ENCODE measurements around the gene EPB41L3.

EPB41L3 gene

DNA sequence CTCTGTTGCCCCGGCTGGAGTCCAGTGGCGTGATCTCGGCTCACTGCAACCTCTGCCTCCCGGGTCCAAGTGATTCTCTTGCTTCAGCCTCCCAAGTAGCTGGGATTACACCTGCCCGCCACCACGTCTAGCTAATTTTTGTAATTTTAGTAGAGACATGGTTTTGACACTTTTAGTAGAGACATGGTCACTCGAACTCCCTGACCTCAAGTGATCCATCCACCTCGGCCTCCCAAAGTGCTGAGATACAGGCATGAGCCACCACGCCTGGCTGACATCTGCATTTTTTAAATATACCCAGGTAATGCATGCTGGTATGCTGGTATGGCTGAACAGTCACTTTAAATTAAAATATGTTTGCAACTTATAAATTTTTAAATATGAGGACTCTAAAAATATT lies 91.9 kb downstream of the EPB41L3 start:
- no peak for DNase-seq (ENCODE audit: low read depth)

GRCh38 chr18:5451150-5451549 lies 92.6 kb downstream of the EPB41L3 start:
- DNase-seq (ENCODE audit: low read depth), result no peak

GRCh38 chr18:5449858-5450509 lies 93.8 kb downstream of the EPB41L3 start:
- no peak for DNase-seq (ENCODE audit: low read depth)

DNA sequence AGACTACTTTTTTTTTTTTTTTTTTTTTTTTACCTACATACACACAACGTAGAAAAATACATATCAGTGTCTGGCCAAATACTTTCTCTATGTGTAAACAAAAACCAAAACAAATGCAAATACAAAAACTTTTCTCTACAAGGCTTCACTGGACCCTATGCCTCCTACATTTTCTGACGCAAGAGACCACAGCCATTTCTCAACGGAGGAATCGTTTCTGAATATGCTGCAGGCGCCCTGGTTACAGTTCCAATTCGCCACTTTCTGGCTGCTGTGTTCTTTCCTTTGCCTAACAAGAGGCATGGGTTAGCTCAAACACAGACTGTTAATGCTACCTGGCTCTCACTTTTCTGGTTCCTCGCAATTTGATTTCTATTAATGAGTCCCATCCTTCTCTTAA lies 96.4 kb downstream of the EPB41L3 start:
- DNase-seq (ENCODE audit: low read depth), result no peak

DNA sequence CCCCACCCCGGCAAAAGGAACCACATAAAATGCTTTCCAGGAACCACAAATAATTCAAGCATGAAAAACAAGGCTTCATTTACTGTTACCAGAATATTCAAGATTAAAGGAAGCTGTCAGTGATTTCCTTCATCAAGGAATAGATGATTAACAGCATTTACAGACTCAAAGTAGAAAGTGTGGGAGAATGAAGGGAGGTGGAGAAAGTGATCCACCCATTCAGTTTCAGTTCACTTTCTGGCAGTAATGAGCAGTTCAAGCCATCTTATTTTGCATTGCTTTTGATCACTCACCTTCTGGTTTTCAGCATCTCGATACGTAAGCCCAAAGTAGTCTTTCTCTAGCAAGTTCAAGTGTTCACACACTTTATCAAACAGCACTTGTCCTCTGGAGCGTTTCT lies 99.0 kb downstream of the EPB41L3 start:
- no peak for DNase-seq (ENCODE audit: low read depth)

DNA sequence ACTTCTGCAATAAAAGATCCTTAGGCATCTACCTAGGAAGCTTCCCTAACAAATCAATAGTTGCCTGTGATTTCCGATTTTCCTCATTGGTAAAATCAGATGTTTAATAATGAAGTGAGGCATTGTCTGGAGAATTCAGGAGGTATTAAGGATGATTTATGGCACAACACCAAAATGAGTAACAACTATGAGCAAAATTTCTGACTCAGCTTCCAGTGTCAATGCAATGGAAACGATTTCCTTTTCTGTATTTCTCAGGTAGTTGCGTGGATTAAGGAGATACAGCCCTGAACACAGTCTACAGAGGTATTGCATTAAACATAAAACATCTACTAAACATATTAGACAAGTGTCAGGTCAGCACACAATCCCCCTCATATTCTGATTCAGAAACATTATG lies 99.5 kb downstream of the EPB41L3 start:
- DNase-seq (ENCODE audit: low read depth), result no peak

DNA sequence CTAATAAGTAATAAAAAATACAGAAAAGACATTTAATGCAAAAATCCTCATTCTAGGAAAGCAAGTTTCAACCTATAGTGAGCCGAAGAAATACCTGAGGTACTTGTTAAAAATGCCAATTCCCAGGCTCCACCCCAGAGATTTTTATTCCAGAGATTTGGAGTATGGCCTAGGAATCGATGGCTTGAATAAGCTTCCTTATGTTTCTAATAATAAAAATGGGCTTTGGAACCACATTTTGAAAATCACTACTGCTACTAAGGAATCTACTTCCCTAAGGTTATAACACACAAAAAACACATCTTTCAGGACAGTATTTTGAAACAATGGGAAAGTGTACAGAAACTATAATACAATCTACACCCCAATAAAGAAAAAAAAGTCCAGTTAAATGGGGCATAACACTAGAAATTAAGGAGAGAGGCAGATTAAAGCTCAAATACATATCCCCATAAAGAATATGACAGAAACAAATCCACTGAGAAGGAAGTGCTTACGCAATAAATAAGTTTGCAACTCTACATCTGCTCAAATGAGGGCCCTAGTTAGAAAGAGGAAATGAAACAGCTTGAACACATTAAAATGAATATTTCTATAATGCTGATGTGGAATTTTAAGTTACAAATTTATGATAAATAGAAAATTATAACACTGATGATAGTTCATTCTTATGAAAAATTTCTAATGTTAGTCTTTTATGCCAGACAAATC lies 103.7 kb downstream of the EPB41L3 start:
- no peak for DNase-seq (ENCODE audit: low read depth)

- DNase-seq (ENCODE audit: low read depth), result no peak
Measured at GRCh38 chr18:5434425-5434824, 109.4 kb downstream of the EPB41L3 start.

DNA sequence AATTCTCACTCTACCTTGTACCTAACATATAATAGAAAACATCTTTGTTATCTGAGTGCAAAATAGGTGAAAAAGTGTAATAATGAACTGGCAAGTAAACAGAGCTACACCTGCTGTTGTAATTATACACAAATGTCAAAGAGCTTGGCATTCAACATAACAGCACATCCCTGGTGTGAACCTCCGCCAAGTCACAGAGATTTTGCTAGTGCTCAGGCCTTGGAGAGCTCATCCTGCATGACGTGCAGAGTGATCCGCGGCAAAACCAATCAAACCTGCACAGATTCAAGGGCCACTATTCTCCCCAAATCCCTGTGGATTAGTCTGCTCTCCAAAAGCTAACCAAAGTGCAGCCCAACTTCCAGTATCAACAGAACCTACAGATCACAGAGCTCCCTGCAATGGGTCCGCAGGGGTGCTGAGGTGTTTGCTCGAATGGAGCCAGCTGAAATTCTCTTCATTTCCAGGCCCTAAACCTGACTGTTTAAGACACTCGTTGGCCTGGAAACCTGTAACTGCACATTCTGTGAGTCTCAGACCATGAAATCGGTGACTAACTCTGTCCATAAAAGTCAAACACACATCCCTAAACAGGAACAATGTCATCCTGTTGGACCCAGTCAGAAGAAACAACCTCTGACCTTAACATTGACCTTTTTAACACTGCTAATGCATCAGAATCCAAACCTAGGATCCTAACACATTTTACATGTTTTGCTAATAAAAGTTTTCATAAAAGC lies 111.8 kb downstream of the EPB41L3 start:
- no peak for DNase-seq (ENCODE audit: low read depth)

DNA sequence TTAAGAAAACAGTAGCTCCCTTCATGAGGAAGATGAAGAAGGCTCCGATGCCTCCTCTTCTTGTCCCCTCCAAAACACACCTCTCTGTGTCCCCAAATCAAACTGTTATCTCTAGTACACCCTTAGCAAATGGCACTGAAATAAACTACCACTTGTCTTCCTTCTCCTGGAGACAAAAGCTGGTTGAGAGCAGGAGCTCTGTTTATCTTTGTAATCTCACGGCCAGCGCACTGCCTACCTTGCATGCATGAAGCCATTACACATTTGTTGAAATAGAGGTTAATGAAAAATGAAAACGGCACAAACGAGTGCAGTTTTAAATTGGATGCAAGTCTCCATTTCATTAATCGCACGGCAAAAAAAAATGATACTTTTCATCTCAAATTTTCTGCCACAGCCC lies 113.7 kb downstream of the EPB41L3 start:
- no peak for DNase-seq (ENCODE audit: low read depth)

- DNase-seq (ENCODE audit: low read depth), result no peak
Measured at GRCh38 chr18:5429681-5430080, 114.1 kb downstream of the EPB41L3 start.

GRCh38 chr18:5425721-5426120 lies 118.1 kb downstream of the EPB41L3 start:
- no peak for DNase-seq (ENCODE audit: low read depth)

GRCh38 chr18:5424903-5425664 lies 118.7 kb downstream of the EPB41L3 start:
- DNase-seq (ENCODE audit: low read depth), result no peak

DNA sequence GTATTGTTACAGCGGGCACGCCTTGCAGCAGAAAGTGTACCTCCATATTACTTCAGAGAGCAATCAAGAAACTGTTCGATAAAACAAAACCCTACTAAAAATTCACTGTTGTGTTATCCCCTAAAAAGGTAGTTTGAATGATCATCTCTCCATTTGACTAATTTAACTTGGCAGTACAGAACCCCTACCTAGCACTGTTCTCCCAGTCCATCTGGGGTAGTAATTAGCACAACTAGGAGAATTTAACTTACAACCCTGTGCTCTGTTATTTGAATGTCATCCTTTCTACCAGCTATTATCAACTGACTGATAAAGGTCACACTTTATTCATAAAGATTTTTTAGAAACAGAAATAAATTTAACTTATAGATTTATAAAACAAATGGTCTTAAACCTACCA lies 121.2 kb downstream of the EPB41L3 start:
- DNase-seq (ENCODE audit: low read depth), result no peak

- no peak for DNase-seq (ENCODE audit: low read depth)
Measured at GRCh38 chr18:5421981-5422380, 121.8 kb downstream of the EPB41L3 start.

DNA sequence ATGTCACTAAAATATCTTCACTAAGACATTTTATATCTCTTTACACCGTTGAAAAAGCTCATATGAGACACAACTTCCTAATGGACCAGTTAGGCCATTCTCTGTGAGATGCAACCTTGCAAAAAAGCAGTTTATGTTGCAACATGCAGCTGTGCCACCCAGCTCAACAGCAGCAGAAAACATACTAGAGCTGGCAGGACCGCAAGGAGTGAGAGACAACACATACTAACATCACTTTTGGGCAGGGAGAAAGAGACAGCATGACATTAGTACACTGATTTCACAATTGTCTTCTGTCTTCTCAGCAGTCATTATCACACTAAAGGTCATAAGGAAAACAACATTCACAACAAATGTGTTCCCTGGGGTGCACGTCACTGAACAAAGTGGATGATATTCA lies 122.9 kb downstream of the EPB41L3 start:
- no peak for DNase-seq (ENCODE audit: low read depth)

DNA sequence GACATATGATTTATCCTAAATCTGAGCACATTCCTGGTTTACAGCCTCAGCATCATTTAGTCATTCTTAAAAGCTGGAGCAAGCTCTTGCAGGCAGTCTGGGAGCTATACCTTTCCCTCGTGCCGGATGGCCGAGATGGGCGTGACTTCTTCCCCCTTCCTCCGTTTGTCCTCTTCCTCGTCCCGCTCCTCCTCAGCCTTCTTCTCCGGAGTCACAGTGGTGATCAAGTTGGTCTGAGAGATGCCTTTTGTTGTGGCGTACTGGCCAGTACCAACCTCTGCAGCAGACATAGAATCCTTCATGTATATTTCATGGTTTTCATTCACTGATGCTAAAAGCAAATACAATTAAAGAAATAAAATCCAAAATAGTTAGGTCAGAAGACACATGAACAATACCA lies 124.2 kb downstream of the EPB41L3 start:
- DNase-seq (ENCODE audit: low read depth), result no peak

GRCh38 chr18:5419030-5419429 lies 124.8 kb downstream of the EPB41L3 start:
- no peak for DNase-seq (ENCODE audit: low read depth)

DNA sequence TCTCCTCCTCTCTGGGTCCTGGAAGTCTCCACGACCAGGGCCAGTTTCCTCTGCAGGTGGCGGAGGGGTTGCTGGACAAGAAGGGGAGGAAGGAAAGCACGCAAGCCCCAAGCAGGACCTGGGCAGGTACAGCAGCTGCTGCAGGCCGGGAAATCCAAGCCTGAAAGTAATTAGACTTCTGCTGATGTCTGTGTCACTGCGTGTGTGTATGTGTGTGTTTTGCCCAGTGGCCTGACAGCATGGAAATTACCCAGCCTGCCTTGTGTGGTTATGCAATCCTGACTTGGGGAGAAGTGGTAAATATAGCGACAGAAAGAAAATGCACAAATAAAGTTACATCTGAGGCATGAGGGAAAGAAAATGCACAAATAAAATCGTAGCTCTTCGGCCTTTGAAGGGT lies 126.5 kb downstream of the EPB41L3 start:
- DNase-seq (ENCODE audit: low read depth), result no peak

- DNase-seq (ENCODE audit: low read depth), result no peak
Measured at GRCh38 chr18:5416112-5416511, 127.7 kb downstream of the EPB41L3 start.

- DNase-seq (ENCODE audit: low read depth), result no peak
Measured at GRCh38 chr18:5415665-5416064, 128.1 kb downstream of the EPB41L3 start.

GRCh38 chr18:5415031-5415430 lies 128.8 kb downstream of the EPB41L3 start:
- DNase-seq (ENCODE audit: low read depth), result no peak

DNA sequence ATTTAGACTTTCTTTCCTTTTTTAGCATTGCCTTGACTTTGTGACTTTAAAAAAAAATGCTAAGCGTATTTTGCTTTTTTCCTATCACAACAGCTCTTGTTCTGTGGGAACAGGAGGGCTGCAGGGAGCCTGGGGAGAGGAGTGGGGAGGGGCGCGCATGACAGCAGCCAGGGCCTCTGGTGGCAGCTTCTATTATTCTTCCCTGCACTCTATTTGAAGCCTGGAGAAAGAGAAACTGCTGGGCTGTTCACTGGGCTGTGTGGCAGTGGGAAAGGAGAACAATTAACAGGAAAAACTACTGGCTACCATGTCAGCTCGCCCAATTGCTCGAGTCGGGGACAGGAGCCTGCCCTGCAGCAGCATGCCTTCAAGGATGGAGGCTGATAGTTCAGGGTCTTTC lies 129.3 kb downstream of the EPB41L3 start:
- no peak for DNase-seq (ENCODE audit: low read depth)

All from stimulated activated CD8-positive, alpha-beta memory T cell treated with anti-CD3 and anti-CD28 coated beads, Interleukin-7, amount 100 ng/mL, for 24 hours (primary cell).